ENCODE data around the gene GRIA2.

GRIA2 gene

GRCh38 chr4:157223456-157223855, 2.9 kb downstream of the GRIA2 start:
- no peak for TF ChIP-seq FOXP2 (optimal IDR thresholded peaks at IDR 0.05; ENCODE audit: borderline replicate concordance, extremely low read depth, extremely low read length, insufficient read depth)
- TF ChIP-seq SIN3A (IDR thresholded peaks at IDR 0.05; ENCODE audit: borderline replicate concordance, insufficient read depth, low read length), result no peak
- no peak for TF ChIP-seq POLR2AphosphoS5 (IDR thresholded peaks at IDR 0.05; ENCODE audit: low read depth, low read length)
- no peak for TF ChIP-seq REST (IDR thresholded peaks at IDR 0.05; ENCODE audit: insufficient read depth in 1 of 2, low read depth in 2 of 2, low read length in 2 of 2)
- no peak for TF ChIP-seq TAF1 (IDR thresholded peaks at IDR 0.05; ENCODE audit: borderline replicate concordance, insufficient read depth, low read length)

GRCh38 chr4:157225096-157225495, 4.6 kb downstream of the GRIA2 start:
- no peak for TF ChIP-seq FOXP2 (optimal IDR thresholded peaks at IDR 0.05; ENCODE audit: borderline replicate concordance, extremely low read depth, extremely low read length, insufficient read depth)
- no peak for TF ChIP-seq POLR2AphosphoS5 (IDR thresholded peaks at IDR 0.05; ENCODE audit: low read depth, low read length)
- no peak for TF ChIP-seq TAF1 (IDR thresholded peaks at IDR 0.05; ENCODE audit: borderline replicate concordance, insufficient read depth, low read length)
- TF ChIP-seq REST (IDR thresholded peaks at IDR 0.05; ENCODE audit: insufficient read depth in 1 of 2, low read depth in 2 of 2, low read length in 2 of 2), result no peak
- TF ChIP-seq SIN3A (IDR thresholded peaks at IDR 0.05; ENCODE audit: borderline replicate concordance, insufficient read depth, low read length), result no peak

GRCh38 chr4:157226035-157226434, 5.5 kb downstream of the GRIA2 start:
- TF ChIP-seq TAF1 (IDR thresholded peaks at IDR 0.05; ENCODE audit: borderline replicate concordance, insufficient read depth, low read length), result no peak
- TF ChIP-seq POLR2AphosphoS5 (IDR thresholded peaks at IDR 0.05; ENCODE audit: low read depth, low read length), result no peak
- no peak for TF ChIP-seq FOXP2 (optimal IDR thresholded peaks at IDR 0.05; ENCODE audit: borderline replicate concordance, extremely low read depth, extremely low read length, insufficient read depth)

- TF ChIP-seq TAF1 (IDR thresholded peaks at IDR 0.05; ENCODE audit: borderline replicate concordance, insufficient read depth, low read length) (no peak), FOXP2 (optimal IDR thresholded peaks at IDR 0.05; ENCODE audit: borderline replicate concordance, extremely low read depth, extremely low read length, insufficient read depth) (no peak), SIN3A (IDR thresholded peaks at IDR 0.05; ENCODE audit: borderline replicate concordance, insufficient read depth, low read length) (no peak), REST (IDR thresholded peaks at IDR 0.05; ENCODE audit: insufficient read depth in 1 of 2, low read depth in 2 of 2, low read length in 2 of 2) (no peak), POLR2AphosphoS5 (IDR thresholded peaks at IDR 0.05; ENCODE audit: low read depth, low read length) (no peak)
Observed at GRCh38 chr4:157226601-157227000, 6.1 kb downstream of the GRIA2 start.

GRCh38 chr4:157231525-157231924, 11.0 kb downstream of the GRIA2 start:
- TF ChIP-seq POLR2AphosphoS5 (IDR thresholded peaks at IDR 0.05; ENCODE audit: low read depth, low read length) (no peak), TAF1 (IDR thresholded peaks at IDR 0.05; ENCODE audit: borderline replicate concordance, insufficient read depth, low read length) (no peak), SIN3A (IDR thresholded peaks at IDR 0.05; ENCODE audit: borderline replicate concordance, insufficient read depth, low read length) (no peak), REST (IDR thresholded peaks at IDR 0.05; ENCODE audit: insufficient read depth in 1 of 2, low read depth in 2 of 2, low read length in 2 of 2) (no peak), FOXP2 (optimal IDR thresholded peaks at IDR 0.05; ENCODE audit: borderline replicate concordance, extremely low read depth, extremely low read length, insufficient read depth) (no peak)

Data from PFSK-1 (cell line).